Measurements from ENCODE around the gene TMEM26. TPM values are rescaled to one million over a fixed set of nuclear protein-coding genes. Genes with fewer than 3 reads are reported as not detected.

Gene TMEM26
- total RNA-seq, 1 experiment from 2014 or later = 14.3 TPM

GRCh38 chr10:61366365-61366764 is 86.8 kb downstream of the TMEM26 start:
- TF ChIP-seq TCF7L2 (IDR thresholded peaks at IDR 0.05; ENCODE audit: low read depth, low read length) (no peak), REST (IDR thresholded peaks at IDR 0.05; ENCODE audit: insufficient read depth in 1 of 2, low read depth in 2 of 2, low read length in 1 of 2) (no peak), SIN3A (IDR thresholded peaks at IDR 0.05; ENCODE audit: borderline replicate concordance, insufficient read depth, low read depth, low read length) (no peak), POLR2AphosphoS5 (IDR thresholded peaks at IDR 0.05; ENCODE audit: low read depth, low read length) (no peak)
- TF ChIP-seq, protein P1, sequence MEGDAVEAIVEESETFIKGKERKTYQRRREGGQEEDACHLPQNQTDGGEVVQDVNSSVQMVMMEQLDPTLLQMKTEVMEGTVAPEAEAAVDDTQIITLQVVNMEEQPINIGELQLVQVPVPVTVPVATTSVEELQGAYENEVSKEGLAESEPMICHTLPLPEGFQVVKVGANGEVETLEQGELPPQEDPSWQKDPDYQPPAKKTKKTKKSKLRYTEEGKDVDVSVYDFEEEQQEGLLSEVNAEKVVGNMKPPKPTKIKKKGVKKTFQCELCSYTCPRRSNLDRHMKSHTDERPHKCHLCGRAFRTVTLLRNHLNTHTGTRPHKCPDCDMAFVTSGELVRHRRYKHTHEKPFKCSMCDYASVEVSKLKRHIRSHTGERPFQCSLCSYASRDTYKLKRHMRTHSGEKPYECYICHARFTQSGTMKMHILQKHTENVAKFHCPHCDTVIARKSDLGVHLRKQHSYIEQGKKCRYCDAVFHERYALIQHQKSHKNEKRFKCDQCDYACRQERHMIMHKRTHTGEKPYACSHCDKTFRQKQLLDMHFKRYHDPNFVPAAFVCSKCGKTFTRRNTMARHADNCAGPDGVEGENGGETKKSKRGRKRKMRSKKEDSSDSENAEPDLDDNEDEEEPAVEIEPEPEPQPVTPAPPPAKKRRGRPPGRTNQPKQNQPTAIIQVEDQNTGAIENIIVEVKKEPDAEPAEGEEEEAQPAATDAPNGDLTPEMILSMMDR (IDR thresholded peaks at IDR 0.05) = no peak
- Histone ChIP-seq H3K36me3 (ENCODE audit: control insufficient read depth, insufficient read depth, low read length) (no peaks in the 10 kb centered on the region), H3K9me3 (ENCODE audit: control insufficient read depth, insufficient read depth, low read depth, low read length) (no peaks in the 10 kb centered on the region), H3K27me3 (ENCODE audit: control insufficient read depth, insufficient read depth, low read length) (no peaks in the 10 kb centered on the region), H3K4me1 (ENCODE audit: control insufficient read depth, insufficient read depth, low read length) (no peaks in the 10 kb centered on the region; the same call in 1 of the 2 replicates), H3K27ac (ENCODE audit: low read length) (no peak overlapping the region), H3K4me3 (ENCODE audit: low read depth in 2 of 2, low read length in 2 of 2) (no peak overlapping the region)
- CTCF ChIA-PET = no interaction called here
- no peak for ATAC-seq
- DNase-seq (ENCODE audit: low read depth, low spot score) = no peak
- POLR2A ChIA-PET = no interaction called here
- no TSS peak for BruUV-seq (replicated peaks)
- intact Hi-C loops (cut with micrococcal nuclease; ENCODE audit: unreplicated experiment) (no loop called here), in situ Hi-C loops (cut with HindIII; ENCODE audit: low pct_unique_long_range_greater_than_20kb, low sequenced_read_pairs) (no loop called here)

GRCh38 chr10:61364619-61365018 is 88.6 kb downstream of the TMEM26 start:
- intact Hi-C loops (cut with micrococcal nuclease; ENCODE audit: unreplicated experiment) (no loop called here), in situ Hi-C loops (cut with HindIII; ENCODE audit: low pct_unique_long_range_greater_than_20kb, low sequenced_read_pairs) (no loop called here)
- H3K27ac ChIP-seq (ENCODE audit: low read length) = no peak overlapping the region
- ATAC-seq = no peak
- H3K4me1 ChIP-seq (ENCODE audit: control insufficient read depth, insufficient read depth, low read length) = no peaks in the 10 kb centered on the region; the same call in 1 of the 2 replicates
- ChIA-PET CTCF (no interaction called here), POLR2A (no interaction called here)
- H3K4me3 ChIP-seq (ENCODE audit: low read depth in 2 of 2, low read length in 2 of 2) = no peak overlapping the region
- TF ChIP-seq TCF7L2 (IDR thresholded peaks at IDR 0.05; ENCODE audit: low read depth, low read length) (no peak), REST (IDR thresholded peaks at IDR 0.05; ENCODE audit: insufficient read depth in 1 of 2, low read depth in 2 of 2, low read length in 1 of 2) (no peak), POLR2AphosphoS5 (IDR thresholded peaks at IDR 0.05; ENCODE audit: low read depth, low read length) (no peak), SIN3A (IDR thresholded peaks at IDR 0.05; ENCODE audit: borderline replicate concordance, insufficient read depth, low read depth, low read length) (no peak)
- TF ChIP-seq, protein P1 (IDR thresholded peaks at IDR 0.05) = no peak
- no peak for DNase-seq (ENCODE audit: low read depth, low spot score)
- no peaks in the 10 kb centered on the region for H3K27me3 ChIP-seq (ENCODE audit: control insufficient read depth, insufficient read depth, low read length)
- BruUV-seq (replicated peaks) = no TSS peak
- no peaks in the 10 kb centered on the region for H3K36me3 ChIP-seq (ENCODE audit: control insufficient read depth, insufficient read depth, low read length)
- no peaks in the 10 kb centered on the region for H3K9me3 ChIP-seq (ENCODE audit: control insufficient read depth, insufficient read depth, low read depth, low read length)

All from Panc1 (cell line).